ENCODE data around the gene MBNL3.
"Not testable (repeated sequence)": the region's sequence is repeated elsewhere in the genome, so short reads cannot be mapped to it uniquely, and the experiment has no call there.

MBNL3 gene

DNA sequence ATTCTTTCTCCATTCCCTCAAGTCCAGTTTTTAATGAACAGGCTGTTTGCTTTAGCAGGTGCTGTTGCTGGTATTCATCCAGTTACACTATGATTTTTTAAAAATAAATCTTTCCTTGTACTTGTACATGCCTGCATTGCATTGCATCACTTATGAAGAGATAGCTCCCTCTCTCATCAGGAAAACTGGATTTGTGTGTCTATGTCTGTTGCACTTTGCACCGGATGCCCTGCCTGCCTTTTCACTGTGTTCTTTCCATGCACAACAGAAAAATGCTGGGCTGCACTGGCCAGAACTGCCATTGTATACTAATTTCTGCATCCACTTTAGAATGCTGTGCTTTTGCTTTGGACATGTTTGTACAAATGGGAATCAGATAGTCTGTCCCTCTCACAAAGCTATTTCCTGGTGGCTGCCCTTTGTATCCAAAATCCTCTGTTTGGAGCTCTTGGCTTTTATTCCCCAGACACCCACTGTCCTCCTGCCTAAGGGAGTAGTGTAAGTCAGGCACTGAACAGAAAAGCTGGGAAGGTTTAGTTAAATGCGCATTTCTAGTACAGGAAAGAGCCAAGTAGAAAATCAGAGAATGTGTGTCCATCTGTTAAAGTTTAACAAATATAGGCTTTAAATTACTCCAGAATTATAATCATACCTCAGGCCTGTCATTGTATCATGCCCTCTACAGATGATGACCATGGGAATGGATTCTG is 119.1 kb downstream of the MBNL3 start:
- DNase-seq (ENCODE audit: low spot score) = no peak

DNA sequence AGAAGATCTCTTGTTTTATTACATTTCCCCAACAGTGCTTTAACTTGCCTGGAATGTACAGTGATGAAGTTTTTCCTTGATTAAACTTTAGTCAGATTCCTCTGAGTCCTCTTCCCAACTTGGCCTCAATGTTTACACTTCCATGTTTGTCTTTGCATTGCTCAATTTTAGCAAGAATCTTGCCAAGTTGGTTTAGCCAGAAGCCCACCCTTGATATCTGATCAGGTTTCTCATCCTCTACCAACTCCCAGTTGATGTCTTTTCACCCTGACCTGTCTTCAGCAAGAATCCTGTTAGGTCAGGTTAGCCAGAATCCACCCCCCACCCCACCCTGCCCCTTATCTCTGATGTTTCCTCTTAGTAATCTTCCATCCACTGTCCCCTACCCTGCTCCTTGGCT is 120.9 kb downstream of the MBNL3 start:
- no peak for DNase-seq (ENCODE audit: low spot score)

DNA sequence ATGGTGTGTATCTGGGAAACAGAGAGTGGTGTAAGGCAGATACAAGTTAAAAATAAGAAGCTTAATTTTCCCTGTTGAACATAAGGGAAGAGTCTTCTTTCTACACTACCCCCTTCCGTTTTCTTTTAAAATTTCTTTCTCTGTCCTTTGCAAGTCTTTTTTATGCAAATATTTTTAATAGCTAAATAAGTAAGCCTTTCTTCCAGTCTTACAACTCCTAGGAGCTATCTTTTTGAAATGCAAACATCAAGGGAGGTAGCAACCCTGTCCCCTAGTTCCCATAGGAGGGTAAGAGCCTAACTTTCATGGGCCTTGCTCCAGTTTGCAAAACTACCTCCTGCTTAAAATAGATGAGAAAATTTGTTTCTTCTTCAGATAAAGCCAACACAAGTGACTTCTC is 121.5 kb downstream of the MBNL3 start:
- no peak for DNase-seq (ENCODE audit: low spot score)

DNA sequence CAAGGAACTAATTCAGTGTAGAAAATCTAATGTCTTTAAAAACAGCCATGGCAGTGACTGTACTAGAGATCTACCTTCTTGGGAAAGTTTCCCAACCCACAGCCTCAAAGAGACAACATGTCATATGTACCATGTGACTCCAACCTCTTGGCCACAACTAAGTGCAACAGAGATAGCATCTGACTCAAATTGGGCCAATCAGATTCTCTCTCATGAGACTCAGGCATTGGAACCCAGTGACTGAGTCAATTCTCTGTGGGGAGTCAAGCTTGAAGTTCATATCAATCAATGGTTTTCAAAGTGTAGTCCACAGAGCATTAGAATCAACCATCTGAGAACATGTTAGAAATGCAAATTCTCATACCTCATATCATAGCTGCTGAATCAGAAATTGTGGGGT is 123.3 kb downstream of the MBNL3 start:
- no peak for DNase-seq (ENCODE audit: low spot score)

DNA sequence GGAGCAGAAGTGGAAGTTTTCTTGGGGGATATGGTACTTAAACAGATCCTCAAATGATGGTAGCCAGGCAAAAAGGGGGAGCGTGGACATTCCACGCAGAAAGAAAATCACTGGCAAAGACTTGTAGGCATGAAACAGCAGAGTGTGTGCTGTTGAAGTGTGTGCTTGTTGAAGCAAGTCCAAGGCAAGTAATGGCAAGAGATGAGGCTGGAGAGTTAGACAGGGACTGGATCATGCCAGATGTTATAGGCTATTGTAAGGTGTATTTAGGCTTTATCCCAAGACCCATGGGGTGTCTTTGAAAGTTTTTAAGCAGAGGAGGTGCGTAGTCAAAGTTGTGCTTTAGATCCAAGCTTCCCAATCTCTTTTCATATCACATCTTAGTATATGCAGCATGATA is 124.5 kb downstream of the MBNL3 start:
- no peak for DNase-seq (ENCODE audit: low spot score)

DNA sequence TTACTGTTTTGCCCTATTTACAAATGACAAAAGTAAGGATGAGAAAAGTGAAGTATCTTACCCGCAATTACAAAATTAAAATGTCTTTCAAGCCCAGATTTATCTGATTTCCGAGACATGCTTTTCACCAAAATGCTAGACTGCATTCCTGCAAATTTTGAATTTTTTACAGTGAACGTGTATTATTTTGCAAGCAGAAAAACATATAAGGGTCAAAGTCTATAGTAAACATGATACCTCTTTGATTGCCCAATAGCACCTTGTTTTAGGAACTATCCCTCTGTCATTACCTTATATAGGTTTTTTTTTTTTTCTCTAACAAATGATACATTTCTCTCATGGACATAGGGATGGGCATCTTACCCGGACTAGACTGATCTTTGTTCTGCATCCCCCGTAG is 135.4 kb downstream of the MBNL3 start:
- no peak for DNase-seq (ENCODE audit: low spot score)

DNA sequence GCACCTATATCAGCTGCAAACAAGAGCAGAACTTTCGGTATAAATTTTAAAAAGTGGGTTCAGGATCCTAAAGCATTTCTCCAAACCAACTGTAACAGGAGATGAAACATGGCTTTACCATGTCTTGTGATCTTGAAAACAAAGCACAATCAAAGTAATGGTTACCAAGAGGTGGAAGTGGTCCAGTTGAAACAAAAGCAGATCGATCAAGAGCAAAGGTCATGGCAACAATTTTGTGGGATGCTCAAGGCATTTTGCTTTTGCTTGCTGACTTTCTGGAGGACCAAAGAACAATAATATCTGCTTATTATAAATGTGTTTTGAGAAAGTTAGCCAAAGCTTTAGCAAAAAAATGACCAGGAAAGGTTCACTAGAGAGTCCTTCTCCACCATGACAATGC is 152.7 kb downstream of the MBNL3 start:
- no peak for DNase-seq (ENCODE audit: low spot score)

DNA sequence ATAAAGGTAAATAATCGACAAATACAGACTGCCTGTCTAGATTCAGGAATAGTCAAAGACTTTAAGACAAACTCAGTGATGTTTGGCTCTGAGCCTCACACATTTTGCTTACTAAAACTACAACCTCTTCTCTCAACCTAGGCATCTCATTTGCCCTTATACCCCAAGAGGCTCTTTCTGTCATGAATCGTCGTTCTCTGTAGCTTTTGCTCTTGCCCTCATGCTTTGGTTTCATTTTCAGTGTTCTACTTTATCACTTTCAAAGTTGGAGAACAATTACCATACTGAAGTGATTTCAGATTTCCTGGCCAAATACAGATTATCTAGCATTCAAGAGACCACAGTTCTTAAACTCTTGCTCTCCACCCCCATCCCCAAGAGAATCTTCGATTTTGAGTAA is 155.5 kb downstream of the MBNL3 start:
- DNase-seq (ENCODE audit: low spot score) = no peak

DNA sequence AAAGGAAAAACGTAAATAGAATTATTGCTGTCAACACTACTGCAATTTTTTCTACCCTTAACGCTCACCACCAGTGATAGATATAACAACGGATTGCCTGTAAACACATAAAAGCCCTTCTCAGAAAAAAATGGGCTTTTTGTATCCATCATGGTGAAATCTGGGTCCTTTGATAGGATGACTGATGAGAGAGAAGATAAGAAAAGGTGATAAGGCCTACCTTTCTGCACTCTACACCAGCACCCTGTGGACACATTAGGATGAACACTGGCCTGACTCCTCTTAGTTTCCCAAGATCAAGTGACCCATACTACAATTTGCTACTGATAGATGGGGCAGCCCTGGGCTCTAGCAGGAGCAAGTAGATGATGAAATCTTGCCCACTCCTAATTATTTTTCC is 157.3 kb downstream of the MBNL3 start:
- DNase-seq (ENCODE audit: low spot score) = no peak

DNA sequence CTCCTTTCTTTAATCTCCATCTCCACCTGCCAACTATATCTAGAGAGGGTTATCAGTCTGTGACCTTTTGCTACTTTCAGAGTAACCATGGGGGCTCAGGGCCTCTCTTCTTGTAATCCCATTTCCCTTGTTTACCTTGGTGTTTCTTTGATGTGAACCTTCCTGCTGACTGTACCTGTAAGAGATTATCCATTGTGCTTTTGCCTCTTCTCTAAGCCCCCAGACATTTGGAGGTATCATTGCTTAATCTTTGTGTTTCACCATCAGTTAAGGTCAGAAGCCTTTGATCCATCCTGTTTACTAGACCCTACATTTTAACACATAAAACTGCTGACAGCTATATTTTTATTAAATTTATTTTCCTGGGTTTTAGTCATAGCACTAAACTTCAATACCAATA is 157.8 kb downstream of the MBNL3 start:
- DNase-seq (ENCODE audit: low spot score) = no peak

DNA sequence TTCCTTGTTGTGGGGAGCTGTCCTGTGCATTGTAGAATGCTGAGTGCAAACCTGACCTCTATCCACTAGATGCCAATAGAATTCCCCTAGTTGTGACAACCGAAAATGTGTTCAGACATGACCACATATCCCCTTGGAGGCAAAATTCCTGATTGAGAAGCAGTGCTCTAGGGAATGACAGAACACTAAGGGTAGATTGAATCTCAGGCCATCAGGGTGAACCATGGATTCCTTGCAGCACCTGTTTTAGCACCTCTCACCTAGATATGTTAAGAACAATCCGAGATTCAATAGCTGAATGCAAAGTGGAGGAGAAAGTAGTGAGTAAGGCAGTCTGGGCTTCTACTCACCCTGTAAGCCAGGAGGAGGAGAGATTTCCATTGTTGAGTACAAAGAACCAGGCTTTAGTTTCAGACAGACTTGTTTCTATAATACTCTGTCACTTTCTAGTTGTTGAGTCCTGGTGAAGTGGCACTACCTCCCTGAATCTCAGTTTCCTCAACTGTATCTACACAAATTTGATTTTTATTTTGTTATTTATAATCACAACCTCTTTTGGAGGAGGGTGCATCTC is 158.6 kb downstream of the MBNL3 start:
- DNase-seq (ENCODE audit: low spot score) = no peak

DNA sequence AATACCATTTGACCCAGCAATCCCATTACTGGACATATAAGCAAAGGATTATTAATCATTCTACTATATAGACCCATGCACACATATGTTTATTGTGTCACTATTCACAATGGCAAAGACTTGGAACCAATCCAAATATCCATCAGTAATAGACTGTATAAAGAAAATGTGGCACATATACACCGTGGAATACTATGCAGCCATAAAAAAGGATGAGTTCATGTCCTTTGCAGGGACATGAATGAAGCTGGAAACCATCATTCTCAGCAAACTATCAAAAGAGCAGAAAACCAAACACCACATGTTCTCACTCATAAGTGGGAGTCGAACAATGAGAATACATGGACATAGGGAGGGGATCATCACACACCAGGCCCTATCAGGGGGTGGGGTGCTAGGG is 161.9 kb downstream of the MBNL3 start:
- not testable (repeated sequence) for DNase-seq (ENCODE audit: low spot score)
